HCT116 (cell line): ENCODE data around the gene SMIM24. TPM values are rescaled to one million over a fixed set of nuclear protein-coding genes. Genes with fewer than 3 reads are reported as not detected.

ENCODE experiments used
- ATAC-seq: fragments of 200-7000 bp; cut with Tn5 transposase; 2 replicates; pipeline ENCODE4 v1.9.1; 2020; ENCODE audit warnings: mild to moderate bottlenecking, moderate library complexity
- BruUV-seq: library from RNA; stranded (reverse); fragments of 400-500 nt; replicated peaks from 2 replicates; lab custom pipeline; 2021; lab: Mats Ljungman, UMichigan
- CTCF ChIA-PET: fragments of 300-600 bp; sonication (Branson Sonifier 250); formaldehyde crosslinking; loops from one replicate; lab custom pipeline; 2021; ENCODE audit warnings: antibody characterized with exemption; lab: Charles Lee
- POLR2A ChIA-PET: fragments of 300-600, 350-600 bp; sonication (Branson Sonifier 250); formaldehyde crosslinking; loops from one replicate; lab custom pipeline; 2021; ENCODE audit warnings: antibody characterized with exemption; lab: Charles Lee
- RAD21 ChIA-PET, 2 experiments: fragments of 300-600 bp; sonication (Branson Sonifier 250); formaldehyde crosslinking; loops; one replicate each; lab custom pipeline; 2023; ENCODE audit warnings: low total read pairs in 2 of 2; ENCODE audit not compliant: uncharacterized antibody in 2 of 2, unreplicated experiment in 2 of 2, low non-redundant PET in 1 of 2; lab: Charles Lee
- DNase-seq: peaks from one replicate; pipeline ENCODE4 v3.0.0-alpha.2; 2010; ENCODE audit warnings: low read depth, low spot score
- H2AFZ ChIP-seq: fragments of 200-600 bp; shearing (Covaris generic), sonication (generic); 2 replicates; pipeline ENCODE4 v1.6.1; 2017; ENCODE audit warnings: low read depth, mixed run types, mixed read lengths, antibody characterized with exemption, low read length; ENCODE audit not compliant: poor library complexity, severe bottlenecking
- H3K27ac ChIP-seq: 2 replicates; pipeline ENCODE4 v1.5.1; 2012; ENCODE audit warnings: low read depth, low read length
- H3K27me3 ChIP-seq: fragments of 200-600 bp; sonication (generic); 2 replicates; pipeline ENCODE4 v1.6.1; 2016; ENCODE audit warnings: mixed run types, low read length, mixed read lengths; ENCODE audit not compliant: insufficient read depth
- H3K36me3 ChIP-seq, 2 experiments: fragments of 200-500 bp in 1 of 2; fragments of 200-600 bp in 1 of 2; sonication (Bioruptor generic) in 1 of 2; sonication (generic) in 1 of 2; 2 replicates each; pipeline versions ENCODE4 v1.5.1 to v1.6.1; 2014 to 2016; ENCODE audit warnings: low read length in 2 of 2, inconsistent platforms in 1 of 2, mixed read lengths in 1 of 2, mixed run types in 1 of 2; ENCODE audit not compliant: insufficient read depth in 2 of 2, control insufficient read depth in 1 of 2
- H3K4me1 ChIP-seq, 2 experiments: fragments of 200-600 bp in 1 of 2; sonication (generic) in 1 of 2; 2 replicates each; pipeline versions ENCODE4 v1.5.1 to v1.6.1; 2012 to 2017; ENCODE audit warnings: low read length in 2 of 2, inconsistent platforms in 1 of 2, mild to moderate bottlenecking in 1 of 2, mixed read lengths in 1 of 2, mixed run types in 1 of 2, moderate library complexity in 1 of 2; ENCODE audit not compliant: insufficient read depth in 2 of 2, control insufficient read depth in 1 of 2
- H3K4me2 ChIP-seq: fragments of 200-600 bp; sonication (generic); 2 replicates; pipeline ENCODE4 v1.6.1; 2017; ENCODE audit warnings: mixed run types, low read length, mixed read lengths
- H3K4me3 ChIP-seq, 2 experiments: fragments of 200-600 bp in 1 of 2; sonication (generic) in 1 of 2; replicated peaks in 1 of 2; 2 replicates each; pipeline ENCODE4 v1.5.1; 2011 to 2016; ENCODE audit warnings: low read length in 2 of 2, control low read depth in 1 of 2, low read depth in 1 of 2, mild to moderate bottlenecking in 1 of 2, mixed read lengths in 1 of 2, mixed run types in 1 of 2
- H3K79me2 ChIP-seq: fragments of 200-600 bp; sonication (generic); 2 replicates; pipeline ENCODE4 v1.6.1; 2017; ENCODE audit warnings: mild to moderate bottlenecking, mixed run types, low read length, moderate library complexity, mixed read lengths; ENCODE audit not compliant: insufficient read depth
- H3K9ac ChIP-seq: fragments of 200-600 bp; sonication (generic); 2 replicates; pipeline ENCODE4 v1.6.1; 2016; ENCODE audit warnings: low read length, mixed read lengths
- H3K9me2 ChIP-seq: fragments of 200-600 bp; sonication (generic), shearing (Covaris generic); 2 replicates; pipeline ENCODE4 v1.6.1; 2017; ENCODE audit warnings: mixed run types, mild to moderate bottlenecking, moderate library complexity; ENCODE audit not compliant: insufficient read depth
- H3K9me3 ChIP-seq, 2 experiments: fragments of 200-500 bp in 1 of 2; fragments of 200-600 bp in 1 of 2; sonication (Bioruptor generic) in 1 of 2; sonication (generic) in 1 of 2; 2 replicates each; pipeline ENCODE4 v1.6.1; 2014 to 2017; ENCODE audit warnings: low read length in 2 of 2, mixed read lengths in 2 of 2, inconsistent platforms in 1 of 2, low read depth in 1 of 2, mild to moderate bottlenecking in 1 of 2, mixed run types in 1 of 2, moderate library complexity in 1 of 2; ENCODE audit not compliant: control insufficient read depth in 1 of 2, insufficient read depth in 1 of 2
- H4K20me1 ChIP-seq: fragments of 200-600 bp; sonication (generic), shearing (Covaris generic); 2 replicates; pipeline ENCODE4 v1.6.1; 2017; ENCODE audit warnings: mixed run types, mild to moderate bottlenecking, moderate library complexity; ENCODE audit not compliant: insufficient read depth
- ATF3 ChIP-seq: IDR thresholded peaks from 2 replicates; pipeline ENCODE4 v1.6.1; 2012
- CBX3 ChIP-seq: IDR thresholded peaks from 2 replicates; pipeline ENCODE4 v1.6.1; 2012; ENCODE audit warnings: low read depth
- CEBPB ChIP-seq: IDR thresholded peaks from 2 replicates; pipeline ENCODE4 v1.6.1; 2012; ENCODE audit warnings: low read depth
- CTCF ChIP-seq, 3 experiments: fragments of 200-600 bp in 1 of 3; sonication (generic) in 1 of 3; IDR thresholded peaks in 2 of 3; conservative IDR thresholded peaks in 1 of 3; 2 replicates each; pipeline ENCODE4 v1.5.1; 2012 to 2017; ENCODE audit warnings: low read depth in 2 of 3, low read length in 2 of 3, antibody characterized with exemption in 1 of 3, borderline replicate concordance in 1 of 3, control low read depth in 1 of 3, mild to moderate bottlenecking in 1 of 3, mixed read lengths in 1 of 3, mixed run types in 1 of 3, moderate library complexity in 1 of 3; ENCODE audit not compliant: insufficient read depth in 1 of 3
- EGR1 ChIP-seq: IDR thresholded peaks from 2 replicates; pipeline ENCODE4 v1.6.1; 2012; ENCODE audit warnings: low read depth
- EZH2 ChIP-seq: fragments of 200-600 bp; sonication (generic); IDR thresholded peaks from 2 replicates; pipeline ENCODE4 v1.6.1; 2017; ENCODE audit warnings: antibody characterized with exemption, mixed run types
- EZH2phosphoT487 ChIP-seq: fragments of 200-600 bp; IDR thresholded peaks from 2 replicates; pipeline ENCODE4 v1.6.1; 2018; ENCODE audit warnings: antibody characterized with exemption, borderline replicate concordance
- FOSL1 ChIP-seq: IDR thresholded peaks from 2 replicates; pipeline ENCODE4 v1.6.1; 2012; ENCODE audit warnings: low read depth
- JUND ChIP-seq: IDR thresholded peaks from 2 replicates; pipeline ENCODE4 v1.6.1; 2012
- MAX ChIP-seq: IDR thresholded peaks from 2 replicates; pipeline ENCODE4 v1.6.1; 2012
- POLR2A ChIP-seq: IDR thresholded peaks from 2 replicates; pipeline ENCODE4 v1.7.0; 2011; ENCODE audit warnings: borderline replicate concordance; ENCODE audit not compliant: insufficient read depth, insufficient read length; ENCODE audit errors: extremely low read depth
- POLR2AphosphoS5 ChIP-seq: IDR thresholded peaks from 2 replicates; pipeline ENCODE4 v1.6.1; 2011; ENCODE audit warnings: mild to moderate bottlenecking, low read depth, low read length, moderate library complexity
- RAD21 ChIP-seq: IDR thresholded peaks from 2 replicates; pipeline ENCODE4 v1.6.1; 2012; ENCODE audit warnings: low read depth, mild to moderate bottlenecking
- REST ChIP-seq: IDR thresholded peaks from 2 replicates; pipeline ENCODE4 v1.6.1; 2012; ENCODE audit warnings: low read depth
- SP1 ChIP-seq: IDR thresholded peaks from 2 replicates; pipeline ENCODE4 v1.6.1; 2012; ENCODE audit warnings: low read depth
- SRF ChIP-seq: IDR thresholded peaks from 2 replicates; pipeline ENCODE4 v1.6.1; 2012; ENCODE audit warnings: low read depth
- TCF7L2 ChIP-seq: IDR thresholded peaks from 2 replicates; pipeline ENCODE4 v1.7.0; 2011; ENCODE audit warnings: borderline replicate concordance, inconsistent platforms; ENCODE audit not compliant: insufficient read depth, insufficient read length; ENCODE audit errors: extremely low read depth
- ZBTB33 ChIP-seq: IDR thresholded peaks from 2 replicates; pipeline ENCODE4 v1.6.1; 2011; ENCODE audit warnings: mild to moderate bottlenecking, low read length, moderate library complexity; ENCODE audit not compliant: insufficient replicate concordance; ENCODE audit errors: extremely low read depth
- ZFX ChIP-seq: fragments of 450-650 bp; IDR thresholded peaks from 2 replicates; pipeline ENCODE4 v1.6.1; 2017
- ZNF274 ChIP-seq: fragments of 200-500 bp; sonication (Bioruptor generic); IDR thresholded peaks from 2 replicates; pipeline ENCODE4 v1.6.1; 2014; ENCODE audit warnings: mild to moderate bottlenecking, low read depth, low read length, inconsistent platforms
- intact Hi-C: fragments of 100-400 bp; cut with micrococcal nuclease; formaldehyde crosslinking; loops from 2 replicates; pipeline ENCODE4 v1.10.0; 2022
- total RNA-seq: library from RNA; stranded (reverse); gene quantifications from one replicate; pipeline ENCODE4 v1.2.1, GENCODE V29; 2021; ENCODE audit not compliant: unreplicated experiment

Gene SMIM24
- total RNA-seq, 1 experiment from 2014 or later, result not detected

GRCh38 chr19:3492131-3492839 lies 12.0 kb upstream of the SMIM24 start:
- ChIA-PET RAD21 (no interaction called here), CTCF (no interaction called here), POLR2A (no interaction called here)
- Histone ChIP-seq H3K4me2 (no peak overlapping the region), H4K20me1 (no peaks in the 10 kb centered on the region), H3K27me3 (no peaks in the 10 kb centered on the region), H3K4me1 (no peaks in the 10 kb centered on the region), H3K9ac (no peak overlapping the region), H3K79me2 (peaks cover 7% of the 10 kb centered on the region), H3K4me3 (no peak overlapping the region), H3K9me3 (no peaks in the 10 kb centered on the region), H3K9me2 (no peaks in the 10 kb centered on the region), H2AFZ (no peak overlapping the region), H3K27ac (no peak overlapping the region), H3K36me3 (peaks cover 2 to 22% of the 10 kb centered on the region in 2 experiments; a peak in 3 of 4 replicates)
- DNase-seq (no peak), ATAC-seq (no peak)
- intact Hi-C loops, result no loop called here
- no TSS peak for BruUV-seq
- TF ChIP-seq FOSL1 (no peak), POLR2A (no peak), MAX (no peak), POLR2AphosphoS5 (no peak), SRF (no peak), ZBTB33 (no peak), ATF3 (no peak), SP1 (no peak), CBX3 (no peak), REST (no peak), EZH2phosphoT487 (no peak), RAD21 (no peak), ZNF274 (no peak), CTCF (IDR thresholded peaks at IDR 0.05 in 2 of 3, conservative IDR thresholded peaks at IDR 0.05 in 1 of 3; ENCODE audit: borderline replicate concordance in 1 of 3, insufficient read depth in 1 of 3, low read depth in 2 of 3, low read length in 2 of 3) (no peak), EZH2 (no peak), CEBPB (no peak), JUND (no peak), TCF7L2 (no peak), ZFX (no peak), EGR1 (no peak)
